K562 (cell line): ENCODE data around the gene NR1D2. TPM values are rescaled to one million over a fixed set of nuclear protein-coding genes. Genes with fewer than 3 reads are reported as not detected.

Source experiments
- EGR1 ChIP-seq: fragments of 450-650 bp; conservative IDR thresholded peaks from 2 replicates; pipeline ENCODE4 v1.6.1; 2017; ENCODE audit warnings: mild to moderate bottlenecking
- EP300 ChIP-seq: IDR thresholded peaks from 2 replicates; pipeline ENCODE4 v1.6.1; 2012; ENCODE audit warnings: low read length, improper control_type of control experiment
- PHB ChIP-seq: fragments of 250-450 bp; sonication (Bioruptor Pico); IDR thresholded peaks from 2 replicates; pipeline ENCODE4 v1.5.0; 2021
- RAD21 ChIP-seq, 2 experiments: fragments of 250-450 bp in 1 of 2; fragments of 450-650 bp in 1 of 2; sonication (Bioruptor Pico) in 1 of 2; formaldehyde crosslinking in 1 of 2; IDR thresholded peaks in 1 of 2; conservative IDR thresholded peaks in 1 of 2; 2 replicates each; pipeline versions ENCODE4 v1.4.0 to v1.8.0; 2020 to 2022; ENCODE audit warnings: mild to moderate bottlenecking in 2 of 2, moderate library complexity in 1 of 2
- SPI1 ChIP-seq: IDR thresholded peaks from 2 replicates; pipeline ENCODE4 v1.6.1; 2011; ENCODE audit warnings: low read depth, low read length, control low read depth, borderline replicate concordance
- XRCC5 ChIP-seq: fragments of 200-400 bp; formaldehyde crosslinking; IDR thresholded peaks from 2 replicates; pipeline ENCODE4 v1.6.1; 2017; ENCODE audit warnings: low read depth, mild to moderate bottlenecking, low read length
- polyA plus RNA-seq, 8 experiments: library from polyadenylated mRNA; depleted of rRNA in 4 of 8; stranded (reverse) in 5 of 8; unstranded in 3 of 8; fragments of >200 nt; fragmentation: Nextera tagmentation in 2 of 8; fragmentation: Illumina TruSeq in 1 of 8; extraction: Ambion mirVana in 2 of 8; extraction: Trizol in 1 of 8; gene quantifications; 2 replicates each; pipeline versions ENCODE4 v1.2.1 to v1.2.3, GENCODE V29; 2011 to 2014; ENCODE audit warnings: inconsistent platforms in 1 of 8, missing spikeins in 1 of 8
- total RNA-seq, 7 experiments: library from RNA; depleted of rRNA in 6 of 7; stranded (reverse); fragments of >200 nt in 6 of 7; fragmentation: Illumina TruSeq in 2 of 7; extraction: Trizol in 2 of 7; gene quantifications; 2 replicates each; pipeline versions ENCODE4 v1.2.1 to v1.2.3, GENCODE V29; 2011 to 2021; ENCODE audit warnings: low replicate concordance in 1 of 7
- TF ChIP-seq, protein P1 (sequence below): sonication (generic); formaldehyde crosslinking; IDR thresholded peaks from 2 replicates; pipeline ENCODE4 v1.8.0; 2022; ENCODE audit warnings: mild to moderate bottlenecking, missing genetic modification reagents

Gene NR1D2
- total and polyA plus RNA-seq, 9 of the 15 experiments (the other 6 are each of a cell fraction or from before 2014, with no cell fraction given), result 1.2 to 5.5 (median 2.9) TPM

DNA sequence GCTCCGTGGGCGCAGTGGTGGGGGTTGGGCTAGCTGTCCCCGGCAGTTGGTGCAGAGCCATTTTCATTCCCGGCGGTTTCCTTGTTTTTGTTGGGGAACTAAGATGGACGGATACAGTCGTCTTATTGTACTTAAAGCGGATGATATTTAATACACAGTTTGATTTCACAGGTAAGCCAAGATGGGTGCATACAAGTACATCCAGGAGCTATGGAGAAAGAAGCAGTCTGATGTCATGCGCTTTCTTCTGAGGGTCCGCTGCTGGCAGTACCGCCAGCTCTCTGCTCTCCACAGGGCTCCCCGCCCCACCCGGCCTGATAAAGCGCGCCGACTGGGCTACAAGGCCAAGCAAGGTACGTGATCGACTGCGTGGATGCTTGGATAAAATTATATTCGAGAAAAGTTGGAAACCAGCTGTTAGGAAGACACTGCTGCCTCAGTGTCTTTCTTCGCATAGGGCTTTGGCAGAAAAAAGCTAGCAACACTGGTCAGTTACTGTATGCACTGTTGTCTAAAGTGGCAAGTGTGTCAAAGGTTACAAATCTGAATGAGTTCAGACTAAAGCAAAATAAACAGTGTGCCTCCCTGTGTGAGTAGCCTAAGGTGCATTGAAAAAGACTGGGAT is 27.3 kb upstream of the NR1D2 start (continued):
- TF ChIP-seq, protein P1, sequence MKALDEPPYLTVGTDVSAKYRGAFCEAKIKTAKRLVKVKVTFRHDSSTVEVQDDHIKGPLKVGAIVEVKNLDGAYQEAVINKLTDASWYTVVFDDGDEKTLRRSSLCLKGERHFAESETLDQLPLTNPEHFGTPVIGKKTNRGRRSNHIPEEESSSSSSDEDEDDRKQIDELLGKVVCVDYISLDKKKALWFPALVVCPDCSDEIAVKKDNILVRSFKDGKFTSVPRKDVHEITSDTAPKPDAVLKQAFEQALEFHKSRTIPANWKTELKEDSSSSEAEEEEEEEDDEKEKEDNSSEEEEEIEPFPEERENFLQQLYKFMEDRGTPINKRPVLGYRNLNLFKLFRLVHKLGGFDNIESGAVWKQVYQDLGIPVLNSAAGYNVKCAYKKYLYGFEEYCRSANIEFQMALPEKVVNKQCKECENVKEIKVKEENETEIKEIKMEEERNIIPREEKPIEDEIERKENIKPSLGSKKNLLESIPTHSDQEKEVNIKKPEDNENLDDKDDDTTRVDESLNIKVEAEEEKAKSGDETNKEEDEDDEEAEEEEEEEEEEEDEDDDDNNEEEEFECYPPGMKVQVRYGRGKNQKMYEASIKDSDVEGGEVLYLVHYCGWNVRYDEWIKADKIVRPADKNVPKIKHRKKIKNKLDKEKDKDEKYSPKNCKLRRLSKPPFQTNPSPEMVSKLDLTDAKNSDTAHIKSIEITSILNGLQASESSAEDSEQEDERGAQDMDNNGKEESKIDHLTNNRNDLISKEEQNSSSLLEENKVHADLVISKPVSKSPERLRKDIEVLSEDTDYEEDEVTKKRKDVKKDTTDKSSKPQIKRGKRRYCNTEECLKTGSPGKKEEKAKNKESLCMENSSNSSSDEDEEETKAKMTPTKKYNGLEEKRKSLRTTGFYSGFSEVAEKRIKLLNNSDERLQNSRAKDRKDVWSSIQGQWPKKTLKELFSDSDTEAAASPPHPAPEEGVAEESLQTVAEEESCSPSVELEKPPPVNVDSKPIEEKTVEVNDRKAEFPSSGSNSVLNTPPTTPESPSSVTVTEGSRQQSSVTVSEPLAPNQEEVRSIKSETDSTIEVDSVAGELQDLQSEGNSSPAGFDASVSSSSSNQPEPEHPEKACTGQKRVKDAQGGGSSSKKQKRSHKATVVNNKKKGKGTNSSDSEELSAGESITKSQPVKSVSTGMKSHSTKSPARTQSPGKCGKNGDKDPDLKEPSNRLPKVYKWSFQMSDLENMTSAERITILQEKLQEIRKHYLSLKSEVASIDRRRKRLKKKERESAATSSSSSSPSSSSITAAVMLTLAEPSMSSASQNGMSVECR (CRISPR knock-in tag), result 0 out of 2 replicates have a peak, but pooled peaks have one; percentile 12
- TF ChIP-seq RAD21 (CRISPR knock-in tag; conservative IDR thresholded peaks at IDR 0.05 in 1 of 2, IDR thresholded peaks at IDR 0.05 in 1 of 2), result 0 out of 4 replicates have a peak, but pooled peaks of 1 of the 2 experiments have one; percentile 1
- 0 out of 2 replicates have a peak, but pooled peaks have one; percentile 20 for TF ChIP-seq XRCC5
- TF ChIP-seq PHB (CRISPR knock-in tag), result peak; percentile 9; the same call in 1 of the 2 replicates
- peak; percentile 62; the same call in 1 of the 2 replicates for TF ChIP-seq EGR1
- TF ChIP-seq SPI1, result peak; percentile 81; the same call in 1 of the 2 replicates
- TF ChIP-seq EP300, result 0 out of 2 replicates have a peak, but pooled peaks have one; percentile 40
